Measurements from ENCODE around the gene CACNA2D3. TPM values are rescaled to one million over a fixed set of nuclear protein-coding genes. Genes with fewer than 3 reads are reported as not detected.

The CACNA2D3 gene
- total and polyA plus RNA-seq, 4 donors: 0.06 to 0.37 (median 0.08) TPM; not detected in 1

DNA sequence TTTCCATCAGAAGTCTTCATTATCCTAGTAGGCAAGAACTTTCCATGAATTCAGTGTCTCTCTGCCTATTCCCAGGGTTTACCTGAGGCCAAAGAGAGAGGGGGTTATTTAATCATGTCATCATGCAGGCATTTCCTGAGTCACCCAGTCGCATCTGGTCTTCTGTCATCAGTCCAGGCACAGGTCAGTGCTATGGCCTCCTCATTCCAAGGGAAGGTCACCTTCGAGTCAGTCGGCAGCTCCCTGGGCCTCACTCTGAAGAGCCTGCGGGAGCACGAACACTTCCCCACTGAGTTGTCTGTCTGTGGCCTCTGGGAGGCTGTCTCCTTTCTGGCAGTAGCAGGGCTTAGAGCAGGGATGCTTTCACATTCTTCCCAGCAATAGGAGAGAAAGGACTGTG lies 831.7 kb downstream of the CACNA2D3 start:
- no peak for DNase-seq (ENCODE audit: low spot score)
- no peaks in the 10 kb centered on the region for H3K36me3 ChIP-seq (ENCODE audit: control insufficient read depth in 4 of 4, insufficient read depth in 3 of 4, low read depth in 1 of 4, low read length in 3 of 4)
- peaks cover 0 to 4% (median 0%) of the 10 kb centered on the region in 4 donors for H3K27me3 ChIP-seq (ENCODE audit: control insufficient read depth in 4 of 4, insufficient read depth in 4 of 4, low read length in 3 of 4)
- TF ChIP-seq, protein P1, sequence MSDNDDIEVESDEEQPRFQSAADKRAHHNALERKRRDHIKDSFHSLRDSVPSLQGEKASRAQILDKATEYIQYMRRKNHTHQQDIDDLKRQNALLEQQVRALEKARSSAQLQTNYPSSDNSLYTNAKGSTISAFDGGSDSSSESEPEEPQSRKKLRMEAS (IDR thresholded peaks at IDR 0.05): no peak
- TF ChIP-seq FOXA1 (IDR thresholded peaks at IDR 0.05) (no peak), EGR1 (IDR thresholded peaks at IDR 0.05; ENCODE audit: low read depth in 2 of 2) (no peak), CTCF (IDR thresholded peaks at IDR 0.05; ENCODE audit: low read depth, low read length, missing input control) (no peak), FOXA2 (IDR thresholded peaks at IDR 0.05) (no peak), GABPA (IDR thresholded peaks at IDR 0.05 in 1 of 2, conservative IDR thresholded peaks at IDR 0.05 in 1 of 2) (no peak), REST (IDR thresholded peaks at IDR 0.05) (no peak), RAD21 (IDR thresholded peaks at IDR 0.05) (no peak), SP1 (IDR thresholded peaks at IDR 0.05) (no peak), HNF4G (IDR thresholded peaks at IDR 0.05) (no peak), TAF1 (conservative IDR thresholded peaks at IDR 0.05) (no peak), RXRA (IDR thresholded peaks at IDR 0.05) (no peak), JUND (IDR thresholded peaks at IDR 0.05) (no peak), HNF4A (conservative IDR thresholded peaks at IDR 0.05) (no peak), NR2F2 (IDR thresholded peaks at IDR 0.05) (no peak)
- TF ChIP-seq, protein P2, sequence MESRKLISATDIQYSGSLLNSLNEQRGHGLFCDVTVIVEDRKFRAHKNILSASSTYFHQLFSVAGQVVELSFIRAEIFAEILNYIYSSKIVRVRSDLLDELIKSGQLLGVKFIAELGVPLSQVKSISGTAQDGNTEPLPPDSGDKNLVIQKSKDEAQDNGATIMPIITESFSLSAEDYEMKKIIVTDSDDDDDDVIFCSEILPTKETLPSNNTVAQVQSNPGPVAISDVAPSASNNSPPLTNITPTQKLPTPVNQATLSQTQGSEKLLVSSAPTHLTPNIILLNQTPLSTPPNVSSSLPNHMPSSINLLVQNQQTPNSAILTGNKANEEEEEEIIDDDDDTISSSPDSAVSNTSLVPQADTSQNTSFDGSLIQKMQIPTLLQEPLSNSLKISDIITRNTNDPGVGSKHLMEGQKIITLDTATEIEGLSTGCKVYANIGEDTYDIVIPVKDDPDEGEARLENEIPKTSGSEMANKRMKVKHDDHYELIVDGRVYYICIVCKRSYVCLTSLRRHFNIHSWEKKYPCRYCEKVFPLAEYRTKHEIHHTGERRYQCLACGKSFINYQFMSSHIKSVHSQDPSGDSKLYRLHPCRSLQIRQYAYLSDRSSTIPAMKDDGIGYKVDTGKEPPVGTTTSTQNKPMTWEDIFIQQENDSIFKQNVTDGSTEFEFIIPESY (IDR thresholded peaks at IDR 0.05): no peak
- H3K27ac ChIP-seq (ENCODE audit: low read depth in 1 of 2, low read length in 2 of 2): no peak overlapping the region
- no peaks in the 10 kb centered on the region for H3K9me3 ChIP-seq (ENCODE audit: control insufficient read depth in 4 of 4, low read length in 3 of 4)
- no peak overlapping the region for H3K9ac ChIP-seq (ENCODE audit: low read depth in 1 of 2, low read length in 2 of 2)
- no peaks in the 10 kb centered on the region for H3K4me1 ChIP-seq (ENCODE audit: control insufficient read depth in 4 of 4, insufficient read depth in 4 of 4, low read length in 3 of 4)
- H3K4me3 ChIP-seq (ENCODE audit: low read depth in 1 of 3, low read length in 3 of 3): no peak overlapping the region
- WGBS: 66% methylated on average over 5 of the region's 5 CpGs

GRCh38 chr3:54954521-54954920 lies 832.2 kb downstream of the CACNA2D3 start:
- 86% methylated on average over 5 of the region's 5 CpGs for WGBS
- no peak overlapping the region for H3K4me3 ChIP-seq (ENCODE audit: low read depth in 1 of 3, low read length in 3 of 3)
- H3K9ac ChIP-seq (ENCODE audit: low read depth in 1 of 2, low read length in 2 of 2): no peak overlapping the region

More at GRCh38 chr3:54954521-54954920, 832.2 kb downstream of the CACNA2D3 start:
- Histone ChIP-seq H3K36me3 (ENCODE audit: control insufficient read depth in 4 of 4, insufficient read depth in 3 of 4, low read depth in 1 of 4, low read length in 3 of 4) (no peaks in the 10 kb centered on the region), H3K27ac (ENCODE audit: low read depth in 1 of 2, low read length in 2 of 2) (no peak overlapping the region), H3K9me3 (ENCODE audit: control insufficient read depth in 4 of 4, low read length in 3 of 4) (no peaks in the 10 kb centered on the region), H3K27me3 (ENCODE audit: control insufficient read depth in 4 of 4, insufficient read depth in 4 of 4, low read length in 3 of 4) (peaks cover 0 to 4% (median 0%) of the 10 kb centered on the region in 4 donors), H3K4me1 (ENCODE audit: control insufficient read depth in 4 of 4, insufficient read depth in 4 of 4, low read length in 3 of 4) (no peaks in the 10 kb centered on the region)
- TF ChIP-seq GABPA (IDR thresholded peaks at IDR 0.05 in 1 of 2, conservative IDR thresholded peaks at IDR 0.05 in 1 of 2): no peak
- TF ChIP-seq NR2F2 (IDR thresholded peaks at IDR 0.05): no peak
- DNase-seq (ENCODE audit: low spot score): no peak
